ENCODE data around the gene VRK3. TPM values are rescaled to one million over a fixed set of nuclear protein-coding genes. Genes with fewer than 3 reads are reported as not detected.

VRK3 gene
- total RNA-seq, 1 experiment from 2014 or later: 62.5 TPM

- POLR2A ChIA-PET (ENCODE audit: unreplicated experiment): no interaction called here
- TF ChIP-seq, protein P1, sequence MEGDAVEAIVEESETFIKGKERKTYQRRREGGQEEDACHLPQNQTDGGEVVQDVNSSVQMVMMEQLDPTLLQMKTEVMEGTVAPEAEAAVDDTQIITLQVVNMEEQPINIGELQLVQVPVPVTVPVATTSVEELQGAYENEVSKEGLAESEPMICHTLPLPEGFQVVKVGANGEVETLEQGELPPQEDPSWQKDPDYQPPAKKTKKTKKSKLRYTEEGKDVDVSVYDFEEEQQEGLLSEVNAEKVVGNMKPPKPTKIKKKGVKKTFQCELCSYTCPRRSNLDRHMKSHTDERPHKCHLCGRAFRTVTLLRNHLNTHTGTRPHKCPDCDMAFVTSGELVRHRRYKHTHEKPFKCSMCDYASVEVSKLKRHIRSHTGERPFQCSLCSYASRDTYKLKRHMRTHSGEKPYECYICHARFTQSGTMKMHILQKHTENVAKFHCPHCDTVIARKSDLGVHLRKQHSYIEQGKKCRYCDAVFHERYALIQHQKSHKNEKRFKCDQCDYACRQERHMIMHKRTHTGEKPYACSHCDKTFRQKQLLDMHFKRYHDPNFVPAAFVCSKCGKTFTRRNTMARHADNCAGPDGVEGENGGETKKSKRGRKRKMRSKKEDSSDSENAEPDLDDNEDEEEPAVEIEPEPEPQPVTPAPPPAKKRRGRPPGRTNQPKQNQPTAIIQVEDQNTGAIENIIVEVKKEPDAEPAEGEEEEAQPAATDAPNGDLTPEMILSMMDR (conservative IDR thresholded peaks at IDR 0.05): no peak
- TF ChIP-seq EZH2 (IDR thresholded peaks at IDR 0.05; ENCODE audit: low read depth): no peak
- Histone ChIP-seq H3K4me3 (no peak overlapping the region), H3K4me1 (replicated peaks; ENCODE audit: insufficient read depth) (no peaks in the 10 kb centered on the region), H3K9me2 (ENCODE audit: insufficient read depth) (no peaks in the 10 kb centered on the region), H3K27me3 (ENCODE audit: insufficient read depth, low read depth) (no peaks in the 10 kb centered on the region), H2AFZ (no peak overlapping the region), H3K9me3 (ENCODE audit: insufficient read depth, low read depth) (peaks cover 34% of the 10 kb centered on the region), H3K4me2 (no peak overlapping the region), H3K27ac (no peak overlapping the region), H3F3A (ENCODE audit: insufficient read depth, low read depth) (peaks cover under 1% of the 10 kb centered on the region; the same call in 1 of the 2 replicates), H3K36me3 (ENCODE audit: low read depth) (peaks cover 75% of the 10 kb centered on the region), H3K79me2 (ENCODE audit: low read depth) (0 out of 2 replicates have a peak, but pooled peaks cover 5% of the 10 kb centered on the region), H4K20me1 (ENCODE audit: insufficient read depth) (no peaks in the 10 kb centered on the region)
- intact Hi-C loops (cut with micrococcal nuclease; ENCODE audit: unreplicated experiment): no loop called here
- no TSS peak for BruUV-seq (replicated peaks)
- CTCF ChIA-PET: no interaction called here
- no peak for DNase-seq
Observed at GRCh38 chr19:50039968-50040367, 14.8 kb upstream of the VRK3 start.

GRCh38 chr19:50036908-50037307 is 11.7 kb upstream of the VRK3 start:
- H3K27me3 ChIP-seq (ENCODE audit: insufficient read depth, low read depth): no peaks in the 10 kb centered on the region
- no peak for DNase-seq
- peaks cover 8% of the 10 kb centered on the region for H3K9me3 ChIP-seq (ENCODE audit: insufficient read depth, low read depth)
- H3K79me2 ChIP-seq (ENCODE audit: low read depth): 0 out of 2 replicates have a peak, but pooled peaks cover 5% of the 10 kb centered on the region
- H3K9me2 ChIP-seq (ENCODE audit: insufficient read depth): no peaks in the 10 kb centered on the region
- intact Hi-C loops (cut with micrococcal nuclease; ENCODE audit: unreplicated experiment): no loop called here
- no peak overlapping the region for H3K4me2 ChIP-seq
- H3K27ac ChIP-seq: no peak overlapping the region
- no peaks in the 10 kb centered on the region for H3F3A ChIP-seq (ENCODE audit: insufficient read depth, low read depth)
- no peaks in the 10 kb centered on the region for H3K4me1 ChIP-seq (replicated peaks; ENCODE audit: insufficient read depth)
- no peak overlapping the region for H3K4me3 ChIP-seq
- CTCF ChIA-PET: no interaction called here
- no peaks in the 10 kb centered on the region for H4K20me1 ChIP-seq (ENCODE audit: insufficient read depth)
- no TSS peak for BruUV-seq (replicated peaks)
- POLR2A ChIA-PET (ENCODE audit: unreplicated experiment): no interaction called here
- no peak overlapping the region for H2AFZ ChIP-seq
- peaks cover 62% of the 10 kb centered on the region for H3K36me3 ChIP-seq (ENCODE audit: low read depth)
- TF ChIP-seq EZH2 (IDR thresholded peaks at IDR 0.05; ENCODE audit: low read depth): no peak
- TF ChIP-seq, protein P1 (conservative IDR thresholded peaks at IDR 0.05): no peak

DNA sequence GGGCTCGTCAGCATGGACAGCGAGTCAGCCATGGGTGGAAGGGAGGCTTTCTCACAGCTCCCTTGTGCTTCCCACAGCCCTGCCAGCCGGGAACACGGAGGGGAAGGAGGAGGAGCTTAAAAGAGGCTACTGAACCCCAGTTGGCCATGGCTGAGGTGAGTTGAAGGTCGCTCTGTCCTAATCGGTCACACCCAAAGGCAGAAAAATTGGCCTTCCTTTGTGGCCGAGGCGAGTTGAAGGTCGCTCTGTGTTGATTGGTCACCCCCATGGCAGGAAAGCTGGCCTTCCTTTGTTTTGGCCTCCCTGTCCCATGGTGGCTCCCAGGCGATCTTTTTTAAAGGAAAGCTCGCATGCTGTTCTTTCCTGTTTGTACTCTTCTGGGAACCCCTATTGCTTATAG is 5.8 kb upstream of the VRK3 start:
- Histone ChIP-seq H3K27me3 (ENCODE audit: insufficient read depth, low read depth) (no peaks in the 10 kb centered on the region), H4K20me1 (ENCODE audit: insufficient read depth) (peaks cover 16% of the 10 kb centered on the region; the same call in 1 of the 2 replicates), H3K4me1 (replicated peaks; ENCODE audit: insufficient read depth) (peaks cover 16% of the 10 kb centered on the region), H3K36me3 (ENCODE audit: low read depth) (peaks cover 41% of the 10 kb centered on the region), H3K4me2 (no peak overlapping the region), H3K27ac (no peak overlapping the region), H3F3A (ENCODE audit: insufficient read depth, low read depth) (no peaks in the 10 kb centered on the region; the same call in 1 of the 2 replicates), H3K4me3 (no peak overlapping the region), H3K79me2 (ENCODE audit: low read depth) (peaks cover 49% of the 10 kb centered on the region), H3K9me2 (ENCODE audit: insufficient read depth) (no peaks in the 10 kb centered on the region), H2AFZ (no peak overlapping the region), H3K9me3 (ENCODE audit: insufficient read depth, low read depth) (no peaks in the 10 kb centered on the region; the same call in 1 of the 2 replicates)
- ChIA-PET CTCF (no interaction called here), POLR2A (ENCODE audit: unreplicated experiment) (interaction anchor here (0.5 kb wide), 1 partner anchor 53 kb away, joined by 3 read pairs; no protein-coding TSS in a partner anchor)
- intact Hi-C loops (cut with micrococcal nuclease; ENCODE audit: unreplicated experiment): no loop called here
- TF ChIP-seq, protein P1 (conservative IDR thresholded peaks at IDR 0.05): no peak
- TF ChIP-seq EZH2 (IDR thresholded peaks at IDR 0.05; ENCODE audit: low read depth): no peak
- no peak for DNase-seq
- BruUV-seq (replicated peaks): no TSS peak

Measured in PC-9 (cell line).